Testis (tissue), 3 donors: ENCODE results near the gene SIK3. TPM values are rescaled to one million over a fixed set of nuclear protein-coding genes. Genes with fewer than 3 reads are reported as not detected.

Experiments
- DNase-seq: peaks from one replicate; pipeline ENCODE4 v3.0.0-alpha.2; 2019
- H3K27ac ChIP-seq, 2 donors: fragments of 200-600 bp; sonication (generic); one replicate each; pipeline ENCODE4 v1.5.1; 2019
- H3K27me3 ChIP-seq: fragments of 200-600 bp; sonication (generic); one replicate; pipeline ENCODE4 v1.5.1; 2019
- H3K36me3 ChIP-seq: fragments of 200-600 bp; sonication (generic); one replicate; pipeline ENCODE4 v1.5.1; 2017; ENCODE audit warnings: low read depth; ENCODE audit errors: missing control alignments
- H3K4me1 ChIP-seq: fragments of 200-600 bp; sonication (generic); one replicate; pipeline ENCODE4 v1.5.1; 2019
- H3K4me3 ChIP-seq, 2 donors: fragments of 200-600 bp; sonication (generic); one replicate each; pipeline ENCODE4 v1.5.1; 2017 to 2019
- H3K9me3 ChIP-seq: fragments of 200-600 bp; sonication (generic); one replicate; pipeline ENCODE4 v1.5.1; 2017
- POLR2A ChIP-seq: fragments of 450-650 bp; IDR thresholded peaks from one replicate; pipeline ENCODE4 v1.6.1; 2017; ENCODE audit warnings: antibody characterized with exemption, mild to moderate bottlenecking, moderate library complexity
- WGBS, 2 donors: methylation state at CpG; one replicate each; pipeline ENCODE4 v1.1.5; 2018; 5-methylcytosine and 5-hydroxymethylcytosine counted together
- intact Hi-C: fragments of 100-400 bp; cut with DNase I; formaldehyde crosslinking; loops from one replicate; pipeline ENCODE4 v1.15.1; 2023; ENCODE audit warnings: low total_unique reads
- polyA plus RNA-seq: library from polyadenylated mRNA; stranded (reverse); fragments of 350-450 nt; fragmentation: Illumina TruSeq; extraction: RNeasy Lipid Tissue Mini Kit (QIAGEN cat#74804); gene quantifications from one replicate; pipeline ENCODE4 v1.2.3, GENCODE V29; 2014; ENCODE audit warnings: low read depth, low replicate concordance; ENCODE audit not compliant: insufficient read depth
- total RNA-seq, 2 donors: library from RNA; depleted of rRNA; stranded (reverse); fragments of >200 nt; gene quantifications; one replicate each; pipeline ENCODE4 v1.2.3, GENCODE V29; 2016
- TF ChIP-seq, protein P1 (sequence below), 3 experiments: fragments of 450-650 bp in 2 of 3; fragments of 200-600 bp in 1 of 3; sonication (generic) in 1 of 3; IDR thresholded peaks; one replicate each; pipeline ENCODE4 v1.5.1; 2016 to 2019; ENCODE audit warnings: antibody characterized with exemption in 3 of 3, mild to moderate bottlenecking in 2 of 3, moderate library complexity in 1 of 3

Gene SIK3
- total and polyA plus RNA-seq, 3 donors from 2014 or later, result 112 to 125 (median 123) TPM

GRCh38 chr11:116849486-116849885 is 248.7 kb downstream of the SIK3 start:
- intact Hi-C loops, result no loop called here
- DNase-seq, result no peak
- no peaks in the 10 kb centered on the region for H3K27me3 ChIP-seq
- TF ChIP-seq POLR2A, result no peak
- TF ChIP-seq, protein P1, sequence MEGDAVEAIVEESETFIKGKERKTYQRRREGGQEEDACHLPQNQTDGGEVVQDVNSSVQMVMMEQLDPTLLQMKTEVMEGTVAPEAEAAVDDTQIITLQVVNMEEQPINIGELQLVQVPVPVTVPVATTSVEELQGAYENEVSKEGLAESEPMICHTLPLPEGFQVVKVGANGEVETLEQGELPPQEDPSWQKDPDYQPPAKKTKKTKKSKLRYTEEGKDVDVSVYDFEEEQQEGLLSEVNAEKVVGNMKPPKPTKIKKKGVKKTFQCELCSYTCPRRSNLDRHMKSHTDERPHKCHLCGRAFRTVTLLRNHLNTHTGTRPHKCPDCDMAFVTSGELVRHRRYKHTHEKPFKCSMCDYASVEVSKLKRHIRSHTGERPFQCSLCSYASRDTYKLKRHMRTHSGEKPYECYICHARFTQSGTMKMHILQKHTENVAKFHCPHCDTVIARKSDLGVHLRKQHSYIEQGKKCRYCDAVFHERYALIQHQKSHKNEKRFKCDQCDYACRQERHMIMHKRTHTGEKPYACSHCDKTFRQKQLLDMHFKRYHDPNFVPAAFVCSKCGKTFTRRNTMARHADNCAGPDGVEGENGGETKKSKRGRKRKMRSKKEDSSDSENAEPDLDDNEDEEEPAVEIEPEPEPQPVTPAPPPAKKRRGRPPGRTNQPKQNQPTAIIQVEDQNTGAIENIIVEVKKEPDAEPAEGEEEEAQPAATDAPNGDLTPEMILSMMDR (IDR thresholded peaks at IDR 0.05), result no peak
- H3K36me3 ChIP-seq, result no peaks in the 10 kb centered on the region
- H3K9me3 ChIP-seq, result no peaks in the 10 kb centered on the region
- H3K4me1 ChIP-seq, result no peaks in the 10 kb centered on the region
- H3K4me3 ChIP-seq, result no peak overlapping the region
- no peak overlapping the region for H3K27ac ChIP-seq
- WGBS, 2 donors, result 85 to 87% methylated on average over 6 of the region's 6 CpGs

DNA sequence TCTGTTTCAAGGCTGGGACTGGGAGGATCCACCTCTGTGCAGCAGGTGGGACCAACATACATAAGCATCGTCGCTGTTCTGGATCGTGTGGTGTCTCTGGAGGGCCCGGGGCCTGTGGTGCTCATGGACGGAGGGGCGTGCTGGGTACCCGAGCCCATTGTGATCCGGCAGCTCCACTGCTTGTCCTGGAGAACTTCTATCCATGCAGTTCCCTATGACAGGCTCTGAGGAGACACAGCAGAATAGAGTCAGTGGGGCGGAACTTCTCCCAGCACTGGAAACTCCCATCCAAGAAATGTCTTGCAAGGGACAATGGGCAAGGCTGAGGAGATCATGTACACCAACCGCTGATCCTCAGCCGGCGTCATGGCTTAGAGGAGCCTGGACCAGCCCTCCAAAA is 249.2 kb downstream of the SIK3 start:
- H3K4me3 ChIP-seq, result no peak overlapping the region
- 96 to 99% methylated on average over 10 to 12 of the region's 12 CpGs for whole genome bisulfite sequencing, 2 donors
- no peaks in the 10 kb centered on the region for H3K9me3 ChIP-seq
- no peaks in the 10 kb centered on the region for H3K27me3 ChIP-seq
- no peak for DNase-seq
- no peaks in the 10 kb centered on the region for H3K36me3 ChIP-seq
- intact Hi-C loops, result no loop called here
- TF ChIP-seq, protein P1 (IDR thresholded peaks at IDR 0.05), result no peak
- no peak for TF ChIP-seq POLR2A
- no peaks in the 10 kb centered on the region for H3K4me1 ChIP-seq
- no peak overlapping the region for H3K27ac ChIP-seq

GRCh38 chr11:116847612-116848011 is 250.6 kb downstream of the SIK3 start:
- no peak overlapping the region for H3K27ac ChIP-seq
- H3K36me3 ChIP-seq, result no peaks in the 10 kb centered on the region
- no peaks in the 10 kb centered on the region for H3K4me1 ChIP-seq
- no peaks in the 10 kb centered on the region for H3K27me3 ChIP-seq
- H3K9me3 ChIP-seq, result no peaks in the 10 kb centered on the region
- WGBS, 2 donors, result 100% methylated on average over 4 of the region's 4 CpGs; no CpG with 5 or more reads in 1 of the 2 donors
- TF ChIP-seq, protein P1 (IDR thresholded peaks at IDR 0.05), result no peak
- no peak for TF ChIP-seq POLR2A
- DNase-seq, result no peak
- intact Hi-C loops, result no loop called here
- no peak overlapping the region for H3K4me3 ChIP-seq

- Histone ChIP-seq H3K36me3 (no peaks in the 10 kb centered on the region), H3K27ac (no peak overlapping the region), H3K4me3 (no peak overlapping the region), H3K4me1 (peaks cover 9% of the 10 kb centered on the region), H3K27me3 (no peaks in the 10 kb centered on the region), H3K9me3 (no peaks in the 10 kb centered on the region)
- TF ChIP-seq POLR2A, result no peak
- TF ChIP-seq, protein P1 (IDR thresholded peaks at IDR 0.05), result no peak
- WGBS, 2 donors, result 89 to 96% methylated on average over 4 of the region's 4 CpGs
- intact Hi-C loops, result no loop called here
- no peak for DNase-seq
Measured at GRCh38 chr11:116844722-116845121, 253.5 kb downstream of the SIK3 start.

DNA sequence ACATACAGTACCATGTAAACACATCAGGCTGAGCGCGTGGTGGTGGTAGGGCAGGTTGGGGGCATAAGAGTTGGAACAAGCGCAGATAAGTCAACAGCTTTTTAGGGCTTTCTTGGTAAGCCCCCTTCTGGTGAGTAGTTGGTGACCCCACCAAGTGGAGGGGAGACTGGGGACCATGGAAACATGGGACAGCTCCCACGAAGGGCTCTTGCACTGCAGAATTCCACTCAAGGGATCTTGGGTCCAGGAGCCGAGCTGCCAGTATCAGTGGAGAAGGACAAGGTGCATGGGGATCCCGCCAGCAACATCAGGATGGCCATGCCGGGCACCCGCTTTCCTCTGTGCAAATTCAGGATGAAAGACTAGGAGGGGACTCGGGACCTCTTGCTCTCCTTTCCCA is 254.6 kb downstream of the SIK3 start:
- no peak overlapping the region for H3K27ac ChIP-seq
- 91 to 94% methylated on average over 9 of the region's 9 CpGs for WGBS, 2 donors
- intact Hi-C loops, result no loop called here
- H3K4me1 ChIP-seq, result peaks cover 17% of the 10 kb centered on the region
- no peak overlapping the region for H3K4me3 ChIP-seq
- no peaks in the 10 kb centered on the region for H3K9me3 ChIP-seq
- no peaks in the 10 kb centered on the region for H3K27me3 ChIP-seq
- no peak for DNase-seq
- no peak for TF ChIP-seq POLR2A
- TF ChIP-seq, protein P1 (IDR thresholded peaks at IDR 0.05), result no peak
- H3K36me3 ChIP-seq, result no peaks in the 10 kb centered on the region
